Fibroblast of skin of back (primary cell): ENCODE results near the gene H2AZ2. TPM values are rescaled to one million over a fixed set of nuclear protein-coding genes. Genes with fewer than 3 reads are reported as not detected.
A peak's percentile ranks its signal among the peaks of the same experiment; 100 is the strongest.
"Not testable (repeated sequence)": the region's sequence is repeated elsewhere in the genome, so short reads cannot be mapped to it uniquely, and the experiment has no call there.

ENCODE experiments used
- DNase-seq: peaks from one replicate; pipeline ENCODE4 v3.0.0-alpha.2; 2013
- polyA plus RNA-seq, 2 experiments: library from polyadenylated mRNA; unstranded; fragments of 120-200 nt; gene quantifications; one replicate each; pipeline ENCODE4 v1.2.1, GENCODE V29; 2013; ENCODE audit not compliant: insufficient read length in 2 of 2

Gene H2AZ2
- polyA plus RNA-seq (2013, experiment 1 of 2; ENCODE audit: insufficient read length): 228 TPM
- 114 TPM for polyA plus RNA-seq (2013, experiment 2 of 2; ENCODE audit: insufficient read length)

DNA sequence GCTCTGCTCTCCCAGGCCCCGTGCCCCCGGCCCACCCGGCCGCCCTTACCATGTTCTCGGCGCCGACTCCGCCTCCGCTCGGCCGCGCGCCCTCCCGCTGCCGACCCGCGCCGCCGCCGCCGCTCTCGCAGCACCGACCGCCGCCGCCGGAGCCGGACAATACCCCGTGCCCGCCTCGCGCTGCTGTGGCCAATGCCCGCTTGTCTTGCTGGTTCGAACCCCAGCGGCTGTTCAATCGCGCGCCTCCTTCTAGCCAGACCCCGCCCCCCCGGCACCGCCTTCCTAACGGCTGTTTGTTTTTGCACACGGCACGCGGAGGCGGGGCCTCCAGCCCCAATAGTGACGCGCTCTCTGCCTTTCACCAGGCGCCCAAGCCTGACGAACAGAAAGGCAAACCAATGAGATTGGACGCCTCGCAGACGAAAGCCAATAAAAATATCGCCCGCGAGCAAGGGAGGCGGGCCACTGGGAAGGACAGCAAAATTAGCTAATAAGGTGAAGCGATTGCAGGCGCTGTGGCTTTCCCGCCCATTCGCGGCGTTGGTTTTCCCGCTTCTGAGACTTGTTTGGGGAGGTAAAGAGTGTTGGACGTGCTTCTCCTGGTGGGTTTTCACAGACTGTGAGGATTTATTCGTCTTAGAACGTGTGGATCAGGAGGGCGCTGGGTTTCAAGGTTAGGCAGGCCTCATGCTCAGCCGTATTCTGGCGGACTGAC lies at the start of gene H2AZ2:
Gene H2AZ2, minus strand, starts transcription at position 168 of the 715 bp plus-strand sequence. Its CDS starts 116 bp downstream, at position 52.
- peak; percentile 100 for DNase-seq

DNA sequence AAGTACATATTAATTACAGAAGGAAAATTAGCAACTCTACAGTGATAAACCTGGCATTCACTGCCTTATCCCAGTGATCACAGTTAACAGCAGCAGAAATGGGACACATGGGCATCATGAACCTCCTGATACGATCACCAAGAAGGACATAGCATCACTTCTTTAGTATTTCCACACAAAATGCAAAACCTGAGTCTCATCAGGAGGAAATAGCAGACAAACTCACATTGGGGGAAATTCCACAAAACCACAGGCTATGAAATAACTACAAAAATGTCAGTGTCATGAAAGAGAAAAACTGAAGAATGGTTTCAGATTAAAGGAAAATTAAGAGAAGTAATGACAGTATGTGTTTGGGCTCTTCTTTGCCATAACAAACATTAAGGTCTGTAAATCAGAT lies 49.4 kb upstream of the H2AZ2 start:
- DNase-seq: peak; percentile 58

DNA sequence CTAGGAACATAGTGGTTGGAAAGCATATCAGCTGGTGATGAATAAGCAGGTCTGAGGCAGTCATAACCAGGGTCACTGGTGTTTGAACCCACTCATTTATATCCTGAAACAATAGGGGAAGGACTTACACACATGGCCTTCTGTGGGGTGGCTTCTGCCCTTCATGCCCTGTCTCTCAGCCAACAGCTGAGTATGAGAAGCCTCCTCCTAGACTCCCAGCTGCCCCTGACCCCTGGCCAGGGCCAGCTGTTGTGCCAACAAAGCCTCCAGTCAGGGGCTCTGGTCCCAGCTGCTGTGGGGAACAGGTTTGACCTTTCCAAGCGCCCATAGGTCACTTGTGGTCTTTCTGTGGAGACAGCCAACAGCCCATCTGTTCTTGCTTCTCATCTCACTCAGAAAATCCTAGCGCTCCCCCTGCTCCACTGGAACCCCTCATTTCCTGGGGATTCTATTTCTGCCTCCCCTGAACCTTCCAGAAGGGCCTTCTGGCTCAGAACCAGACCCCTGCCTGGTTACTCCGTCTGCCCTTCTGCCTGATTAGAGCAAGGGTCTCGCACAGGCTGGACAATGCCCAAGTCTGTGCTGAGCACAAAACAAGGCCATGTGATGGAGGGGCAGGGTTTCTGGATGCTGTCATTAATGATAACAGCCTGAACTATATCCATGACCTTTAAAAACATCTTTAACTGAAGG lies 47.1 kb upstream of the H2AZ2 start:
- no peak for DNase-seq

DNA sequence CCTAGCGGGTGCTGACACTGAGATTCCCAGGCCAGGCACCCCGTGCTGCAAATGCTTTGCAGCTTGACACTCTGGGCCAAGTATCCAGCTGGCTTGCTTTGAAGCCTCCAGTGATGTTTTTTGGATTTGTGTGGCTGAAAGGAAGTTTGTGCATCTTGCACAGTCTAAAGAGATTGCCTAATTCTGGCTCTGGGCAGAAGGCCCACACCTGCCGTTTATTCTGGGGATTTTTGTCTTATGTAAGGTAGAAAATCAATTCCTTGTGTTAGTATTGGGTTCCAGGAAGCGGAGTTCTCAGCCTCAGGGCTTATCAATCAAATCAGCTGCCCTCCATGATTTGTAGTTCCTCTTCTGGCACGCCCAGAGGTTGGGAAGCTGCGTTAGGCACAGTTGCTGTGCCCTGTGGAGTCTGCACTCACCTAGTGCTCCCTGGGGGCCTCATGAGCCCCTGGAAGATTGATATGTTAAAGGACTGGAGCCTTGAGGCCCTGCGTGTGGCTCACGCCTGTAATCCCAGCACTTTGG lies 45.9 kb upstream of the H2AZ2 start:
- no peak for DNase-seq

DNA sequence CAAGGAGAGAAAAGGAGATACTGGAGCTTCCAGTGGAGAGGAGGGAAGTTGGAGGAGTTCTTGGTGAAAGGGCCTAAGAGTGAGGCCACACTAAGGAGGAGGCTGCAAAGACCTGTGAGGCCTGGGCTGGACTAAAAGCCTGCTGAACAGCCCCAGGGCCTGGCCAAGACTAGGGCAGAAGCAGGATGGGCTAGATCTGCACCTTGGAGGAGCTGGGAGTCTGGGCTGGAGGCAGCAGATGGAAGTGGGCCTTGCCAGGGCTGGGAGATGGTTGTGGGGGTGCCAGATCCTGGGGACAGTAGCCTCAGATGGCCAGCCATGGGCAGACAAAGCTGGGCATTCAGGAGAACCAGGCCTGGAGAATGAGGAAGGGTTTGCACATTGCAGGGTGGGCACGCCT lies 43.9 kb upstream of the H2AZ2 start:
- DNase-seq: no peak

DNA sequence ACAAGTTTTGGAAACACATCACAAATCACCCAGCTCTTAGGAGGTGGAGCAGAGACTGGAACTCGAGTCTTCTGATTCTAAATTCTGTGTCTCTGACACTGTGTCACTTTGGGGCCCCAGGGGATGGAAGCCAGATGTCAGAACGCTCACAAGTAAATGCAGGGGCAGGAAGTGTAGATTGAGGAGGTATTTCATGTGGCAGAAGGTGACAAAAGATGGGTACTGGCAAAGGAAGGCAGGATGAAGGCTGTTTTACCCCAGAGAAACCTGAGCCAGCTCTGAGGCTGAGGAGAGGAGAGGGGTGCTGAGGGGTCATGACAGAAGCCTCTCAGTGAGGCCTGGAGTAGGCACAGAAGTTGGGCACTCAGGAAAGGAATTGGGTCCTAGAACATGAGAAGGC lies 43.5 kb upstream of the H2AZ2 start:
- no peak for DNase-seq

DNA sequence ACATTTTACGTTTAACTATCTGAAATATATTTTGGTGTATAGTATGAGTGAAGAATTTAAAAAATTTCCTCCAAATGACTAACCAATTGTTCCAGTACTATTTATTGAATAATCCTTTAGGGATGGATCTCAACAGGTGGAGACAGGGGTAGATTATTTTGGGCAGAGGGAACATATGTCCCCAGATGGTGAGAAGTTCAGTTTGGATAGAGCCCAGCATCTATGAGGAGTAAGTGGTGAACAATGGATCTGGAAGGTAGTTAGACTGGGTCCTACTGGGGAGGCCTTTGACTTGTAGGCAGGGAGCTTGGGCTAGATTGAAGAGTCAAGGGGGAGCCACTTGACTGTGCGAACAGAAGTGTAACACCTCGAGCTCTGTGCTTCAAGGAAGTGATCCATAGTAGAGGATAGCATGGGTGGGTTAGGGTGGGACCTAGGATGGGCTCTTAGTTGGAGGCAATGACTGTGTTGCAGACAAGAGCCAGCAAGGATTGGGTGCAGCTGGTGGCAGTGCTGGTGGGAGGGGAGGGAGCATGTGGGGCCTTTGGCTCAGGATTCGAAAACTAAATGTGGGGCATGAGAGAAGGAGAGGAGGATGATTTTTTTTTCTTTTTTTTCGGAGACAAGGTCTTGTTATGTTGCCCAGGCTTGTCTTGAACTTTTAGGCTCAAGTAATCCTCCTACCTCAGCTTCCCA lies 41.3 kb upstream of the H2AZ2 start:
- no peak for DNase-seq

DNA sequence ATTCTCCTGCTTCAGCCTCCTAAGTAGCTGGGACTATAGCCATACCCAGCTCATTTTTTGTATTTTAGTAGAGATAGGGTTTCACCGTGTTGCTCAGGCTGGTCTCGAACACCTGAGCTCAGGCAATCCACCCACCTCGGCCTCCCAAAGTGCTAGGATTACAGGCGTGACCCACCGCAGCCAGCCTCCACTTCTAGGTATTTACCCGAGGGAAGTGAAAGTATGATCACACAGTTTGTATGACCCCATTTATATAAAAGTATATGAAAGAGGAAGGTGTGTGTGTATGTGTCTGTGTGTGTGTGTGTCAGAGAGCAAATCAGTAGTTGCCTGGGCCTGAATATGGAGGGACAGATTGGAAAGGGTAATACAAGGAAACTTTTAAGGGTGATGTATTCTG lies 39.4 kb upstream of the H2AZ2 start:
- no peak for DNase-seq

DNA sequence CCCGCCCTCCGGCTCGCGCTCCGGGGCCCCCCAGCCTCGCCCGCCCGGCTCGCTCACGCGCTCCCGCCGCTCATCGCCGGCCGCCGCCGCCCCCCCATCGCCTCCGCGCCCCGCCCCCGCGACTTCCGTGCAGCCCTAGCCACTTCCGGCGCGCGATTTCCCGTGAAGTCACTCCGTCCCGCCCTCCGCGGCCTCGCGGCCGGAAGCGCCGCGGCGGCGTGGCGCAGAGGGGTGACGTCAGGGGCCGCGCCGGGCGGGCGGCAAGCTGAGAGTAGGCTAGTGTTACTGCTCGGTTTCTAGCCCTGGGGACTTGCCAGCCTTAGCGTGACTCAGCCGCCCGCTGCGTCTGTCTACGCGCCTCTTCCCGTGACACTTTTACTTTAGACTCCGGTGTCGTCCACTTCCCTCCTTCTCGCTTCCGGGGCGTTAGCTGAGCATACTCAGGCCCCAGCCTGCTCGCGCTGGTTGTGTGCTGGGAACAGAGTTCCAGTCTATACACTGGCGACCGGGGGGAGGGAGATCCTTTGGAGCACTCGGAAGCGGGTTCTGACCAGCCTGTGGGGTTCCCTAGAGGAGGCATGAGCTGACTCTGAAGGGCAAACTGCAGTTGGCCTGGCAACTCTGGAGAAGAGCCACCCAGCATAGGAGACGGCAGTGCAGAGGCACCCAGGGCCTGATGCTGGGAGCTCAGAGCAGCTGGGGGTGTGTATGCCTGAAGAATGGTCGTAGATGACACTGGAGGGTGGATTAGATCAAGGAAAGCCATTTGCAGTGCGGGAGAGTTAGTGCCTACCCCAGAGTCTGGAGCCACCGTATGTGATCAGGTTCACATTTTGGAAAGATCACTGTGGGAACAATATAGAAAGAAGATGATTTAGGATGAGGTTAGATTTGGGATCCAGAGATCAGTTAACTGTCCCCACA lies 37.8 kb upstream of the H2AZ2 start, which contains the start of gene PURB:
Gene PURB, minus strand, starts transcription at position 137 of the 924 bp plus-strand sequence. CDS start 182 bp downstream, outside the sequence.
- peak; percentile 98 for DNase-seq

DNA sequence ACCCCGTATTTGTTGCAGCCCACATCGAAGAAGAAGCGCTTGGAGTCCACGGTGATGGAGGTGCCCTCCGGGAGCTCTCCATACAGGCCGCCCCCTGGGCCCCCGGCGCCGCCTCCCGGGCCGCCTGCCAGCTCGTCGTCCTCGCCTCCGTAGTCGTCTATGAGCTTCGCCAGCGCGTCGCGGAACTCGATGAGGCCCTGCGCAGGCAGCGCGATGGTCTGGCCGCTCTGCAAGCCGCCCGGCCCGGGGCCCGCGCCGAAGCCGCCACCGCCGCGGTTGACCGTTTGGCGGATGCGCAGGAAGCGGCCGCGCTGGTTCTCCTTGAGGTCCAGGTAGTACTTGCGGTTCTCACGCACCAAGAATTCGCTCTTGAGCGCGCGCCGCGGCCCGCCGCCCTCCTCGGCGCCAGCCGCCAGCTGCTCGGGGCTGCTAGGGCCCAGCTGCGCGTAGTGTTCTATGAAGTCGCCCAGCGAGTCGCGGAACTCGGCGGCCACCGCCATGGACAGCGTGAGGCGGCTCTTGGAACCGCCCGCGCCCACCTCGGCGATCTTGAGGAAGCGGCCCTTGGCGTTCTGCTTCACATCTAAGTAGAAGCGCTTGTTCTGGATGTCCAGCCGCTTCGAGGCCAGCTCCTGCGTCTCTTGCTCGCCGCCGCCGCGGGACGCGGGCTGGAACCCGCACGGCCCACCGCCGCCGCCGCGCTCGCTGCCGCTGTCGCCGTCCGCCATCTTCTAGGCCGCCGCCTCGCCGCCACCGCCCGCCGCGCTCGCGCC lies 36.9 kb upstream of the H2AZ2 start:
- peak; percentile 73 for DNase-seq

DNA sequence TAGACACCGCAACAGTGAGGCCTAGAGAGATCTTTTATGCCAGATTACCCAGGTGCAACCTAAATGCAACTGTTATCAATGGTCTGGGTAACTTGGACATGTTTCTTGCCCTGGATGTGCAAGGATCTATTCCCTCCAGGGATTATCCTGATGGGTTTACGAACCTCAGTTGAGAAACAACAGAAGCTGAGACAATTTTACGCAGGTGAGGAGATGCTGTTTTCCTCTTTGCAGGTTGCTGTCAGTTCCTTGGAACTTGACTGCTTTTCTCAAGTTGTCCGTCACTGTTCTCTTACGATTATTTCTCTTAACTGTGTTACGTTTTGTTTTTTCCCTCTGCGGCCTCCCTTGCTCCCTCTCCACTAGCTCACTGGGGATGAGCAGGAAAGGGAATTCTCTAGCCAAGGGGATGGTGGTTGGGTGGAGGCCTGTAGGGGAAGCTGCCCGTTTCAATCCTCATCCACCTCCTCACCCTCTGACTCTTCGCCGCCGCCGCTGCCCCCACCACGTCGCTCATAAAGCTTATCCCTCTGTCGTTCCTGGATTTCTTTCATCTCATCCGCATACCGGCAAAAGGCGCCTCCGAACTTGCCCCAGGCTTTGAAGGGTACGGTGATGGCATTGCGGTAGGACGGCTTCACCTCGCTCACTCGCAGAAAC lies 36.2 kb upstream of the H2AZ2 start:
- DNase-seq: no peak

DNA sequence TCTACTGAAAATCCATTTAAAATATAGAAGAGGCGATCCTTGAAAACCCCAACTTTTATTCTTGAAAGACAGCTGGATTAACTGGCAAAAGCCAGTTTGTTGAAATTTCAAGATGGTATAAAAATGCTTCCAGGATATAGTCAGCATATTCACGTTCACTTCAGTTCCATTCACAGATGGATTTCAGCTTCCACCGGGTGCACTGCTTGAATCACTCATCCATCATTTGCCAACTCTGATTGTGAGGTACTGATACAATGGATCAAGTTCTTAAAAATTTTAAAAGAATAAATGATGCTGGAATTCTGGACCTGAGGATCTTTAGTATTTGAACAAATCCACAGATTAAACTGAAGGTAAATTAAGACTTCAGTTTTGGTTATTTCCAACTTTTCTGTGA lies 35.0 kb upstream of the H2AZ2 start:
- peak; percentile 29 for DNase-seq

DNA sequence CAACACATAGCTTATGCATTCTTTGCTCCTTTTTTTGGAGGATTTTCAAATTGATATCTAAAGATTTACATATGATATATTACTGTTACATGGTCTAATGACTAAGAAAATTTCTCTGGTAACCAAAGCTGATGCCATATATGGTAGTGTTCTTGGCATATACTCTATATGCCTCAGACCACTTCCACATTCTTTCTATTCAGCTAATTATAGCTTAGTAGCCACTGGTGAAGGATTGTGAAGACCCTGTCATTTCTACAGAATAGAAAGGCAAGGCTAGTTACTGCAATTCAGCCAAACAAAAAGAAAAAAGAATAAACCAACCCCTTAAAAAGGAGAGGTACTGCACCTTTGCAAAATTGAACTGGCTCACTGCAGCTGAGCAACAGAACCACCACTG lies 33.7 kb upstream of the H2AZ2 start:
- DNase-seq: peak; percentile 89

DNA sequence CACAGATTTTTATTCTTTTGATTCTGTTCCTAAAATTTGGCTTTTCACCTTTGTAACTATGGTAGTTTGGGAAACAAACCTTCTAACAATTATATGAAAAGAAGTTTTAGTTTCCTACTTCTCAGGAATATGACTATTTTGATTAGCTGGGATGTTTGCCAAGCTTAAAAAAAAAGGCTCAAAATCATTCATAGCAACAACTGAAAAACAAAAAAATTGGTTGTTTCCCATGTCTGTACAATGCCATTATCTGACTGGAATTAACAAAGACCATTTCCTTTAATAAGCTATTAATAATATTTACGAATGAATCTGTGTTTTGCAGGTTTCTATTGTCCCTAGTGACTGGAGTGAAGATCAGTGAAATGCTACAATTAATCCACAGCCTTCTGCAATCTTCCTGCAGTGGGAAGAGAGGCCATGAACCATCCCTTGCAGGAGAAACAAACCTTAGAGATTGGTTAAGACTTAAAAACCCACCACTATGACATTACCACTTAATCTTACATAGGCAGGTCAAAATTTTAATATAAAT lies 33.2 kb upstream of the H2AZ2 start:
- DNase-seq: no peak

DNA sequence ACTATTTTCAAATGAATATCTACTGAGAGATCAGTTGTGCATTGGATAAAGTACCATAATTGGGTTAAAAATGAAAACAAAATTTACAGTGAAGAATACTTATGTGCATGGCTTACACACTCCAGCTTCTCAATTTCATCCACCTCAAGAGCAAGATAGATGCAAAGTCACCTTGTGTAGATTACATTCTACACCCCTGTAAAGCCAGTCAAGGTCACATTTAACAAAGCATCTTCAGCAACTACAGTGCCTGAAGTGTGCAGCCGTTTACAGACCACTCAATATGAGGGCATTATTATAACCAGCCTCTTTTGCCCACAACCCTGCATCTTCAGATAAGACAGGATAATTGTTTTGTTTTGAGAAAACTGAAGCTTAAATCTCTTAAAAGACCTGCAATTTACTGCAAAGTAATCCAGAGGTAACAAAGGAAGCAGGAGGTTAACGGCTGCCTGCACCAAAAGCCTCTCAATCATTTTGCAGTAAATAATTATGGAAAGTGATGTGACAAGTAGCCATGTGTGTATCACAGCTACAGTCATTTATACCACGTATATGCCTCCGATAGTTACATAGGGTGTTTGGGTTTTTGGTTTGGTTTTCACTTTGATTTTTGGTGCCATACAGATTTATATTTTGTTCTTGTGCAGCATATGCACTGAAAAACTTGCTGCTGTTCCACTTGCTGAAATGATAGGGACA lies 32.6 kb upstream of the H2AZ2 start:
- DNase-seq: no peak

DNA sequence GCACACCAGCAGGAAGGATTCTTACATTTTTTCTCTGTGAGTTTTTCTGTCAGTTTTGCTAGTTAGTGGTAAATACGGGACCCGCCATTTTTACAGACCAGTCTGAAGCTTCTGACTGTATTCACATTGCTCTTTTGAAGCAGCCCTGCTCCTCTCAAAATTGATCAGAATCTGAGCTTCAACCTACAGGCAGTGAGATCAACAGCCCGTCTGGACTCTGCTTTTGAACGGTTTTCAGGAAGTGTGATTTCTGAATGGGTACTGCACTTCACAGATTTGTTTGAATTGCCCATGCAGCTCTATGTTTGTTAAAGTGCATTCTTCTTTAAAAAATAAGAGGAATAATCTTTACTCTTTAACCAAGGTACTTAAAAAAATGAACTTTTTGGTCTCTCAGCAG lies 28.5 kb upstream of the H2AZ2 start:
- DNase-seq: no peak

DNA sequence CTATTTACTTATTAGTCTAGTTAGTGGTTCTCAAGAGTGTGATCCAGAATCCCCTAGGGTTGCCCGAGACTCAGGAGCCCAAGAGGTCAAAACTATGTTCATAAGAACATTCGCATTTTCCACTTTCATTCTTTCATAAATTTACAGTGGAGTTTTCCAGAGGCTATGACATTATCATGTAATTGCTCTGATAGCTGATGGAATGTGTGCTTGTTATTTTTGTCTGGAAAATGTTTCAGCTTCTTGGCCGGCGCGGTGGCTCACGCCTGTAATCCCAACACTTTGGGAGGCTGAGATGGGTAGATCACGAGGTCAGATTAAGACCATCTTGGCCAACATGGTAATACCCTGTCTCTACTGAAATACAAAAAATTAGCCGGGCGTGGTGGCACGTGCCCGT lies 27.4 kb upstream of the H2AZ2 start:
- no peak for DNase-seq

DNA sequence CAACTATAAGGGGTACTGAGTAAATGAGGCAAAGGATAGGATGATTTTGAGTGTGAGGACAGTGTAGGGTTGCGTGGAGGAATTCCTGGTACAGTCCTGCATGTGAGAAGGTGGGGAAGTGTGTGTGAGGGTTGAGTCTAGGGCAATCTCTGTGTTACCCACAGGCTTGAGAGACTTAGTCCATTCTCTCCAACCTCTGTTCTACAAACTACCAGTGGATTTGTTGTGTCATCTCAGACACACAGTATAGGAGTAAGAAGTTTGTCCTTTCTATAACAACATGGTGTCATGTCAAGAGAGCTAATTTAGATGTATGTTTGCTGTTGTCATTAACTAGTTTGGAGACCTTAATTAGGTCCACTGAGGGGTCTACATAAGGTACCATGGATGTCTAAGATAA lies 24.9 kb upstream of the H2AZ2 start:
- no peak for DNase-seq

DNA sequence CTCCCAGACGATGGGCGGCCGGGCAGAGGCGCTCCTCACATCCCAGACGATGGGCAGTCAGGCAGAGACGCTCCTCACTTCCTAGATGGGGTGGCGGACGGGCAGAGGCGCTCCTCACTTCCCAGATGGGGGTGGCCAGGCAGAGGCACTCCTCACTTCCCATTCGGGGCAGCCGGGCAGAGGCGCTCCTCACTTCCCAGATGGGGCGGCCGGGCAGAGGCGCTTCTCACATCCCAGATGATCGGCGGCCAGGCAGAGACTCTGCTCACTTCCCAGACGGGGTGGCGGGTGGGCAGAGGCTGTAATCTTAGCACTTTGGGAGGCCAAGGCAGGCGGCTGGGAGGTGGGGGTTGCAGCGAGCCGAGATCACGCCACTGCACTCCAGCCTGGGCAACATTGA lies 24.0 kb upstream of the H2AZ2 start:
- DNase-seq: not testable (repeated sequence)

DNA sequence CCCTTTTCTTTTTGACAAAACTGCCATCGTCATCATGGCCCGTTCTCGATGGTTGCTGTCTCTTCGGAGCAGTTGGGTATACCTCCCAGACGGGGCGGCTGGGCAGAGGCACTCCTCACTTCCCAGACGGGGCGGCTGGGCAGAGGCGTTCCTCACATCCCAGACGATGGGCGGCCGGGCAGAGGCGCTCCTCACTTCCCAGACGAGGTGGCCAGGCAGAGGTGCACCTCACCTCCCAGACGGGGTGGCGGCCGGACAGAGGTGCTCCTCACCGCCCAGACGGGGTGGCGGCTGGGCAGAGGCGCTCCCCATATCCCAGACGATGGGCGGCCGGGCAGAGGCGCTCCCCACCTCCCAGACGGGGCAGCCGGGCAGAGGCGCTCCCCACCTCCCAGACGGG lies 22.9 kb upstream of the H2AZ2 start:
- not testable (repeated sequence) for DNase-seq
